COLO829 (cell line): ENCODE measurements around the gene L3MBTL1.
"Not testable (repeated sequence)": the region's sequence is repeated elsewhere in the genome, so short reads cannot be mapped to it uniquely, and the experiment has no call there.

Source experiments
- DNase-seq: peaks from one replicate; pipeline ENCODE4 v3.0.0; 2012; ENCODE audit warnings: low spot score

L3MBTL1 gene

GRCh38 chr20:43507150-43508080, at the start of gene L3MBTL1:
Gene L3MBTL1, plus strand, starts transcription at chr20:43507697. Its CDS starts 5,807 bp downstream, at chr20:43513504.
- DNase-seq, result no peak

- no peak for DNase-seq
Observed at GRCh38 chr20:43458422-43458924, 49.0 kb upstream of the L3MBTL1 start.

DNA sequence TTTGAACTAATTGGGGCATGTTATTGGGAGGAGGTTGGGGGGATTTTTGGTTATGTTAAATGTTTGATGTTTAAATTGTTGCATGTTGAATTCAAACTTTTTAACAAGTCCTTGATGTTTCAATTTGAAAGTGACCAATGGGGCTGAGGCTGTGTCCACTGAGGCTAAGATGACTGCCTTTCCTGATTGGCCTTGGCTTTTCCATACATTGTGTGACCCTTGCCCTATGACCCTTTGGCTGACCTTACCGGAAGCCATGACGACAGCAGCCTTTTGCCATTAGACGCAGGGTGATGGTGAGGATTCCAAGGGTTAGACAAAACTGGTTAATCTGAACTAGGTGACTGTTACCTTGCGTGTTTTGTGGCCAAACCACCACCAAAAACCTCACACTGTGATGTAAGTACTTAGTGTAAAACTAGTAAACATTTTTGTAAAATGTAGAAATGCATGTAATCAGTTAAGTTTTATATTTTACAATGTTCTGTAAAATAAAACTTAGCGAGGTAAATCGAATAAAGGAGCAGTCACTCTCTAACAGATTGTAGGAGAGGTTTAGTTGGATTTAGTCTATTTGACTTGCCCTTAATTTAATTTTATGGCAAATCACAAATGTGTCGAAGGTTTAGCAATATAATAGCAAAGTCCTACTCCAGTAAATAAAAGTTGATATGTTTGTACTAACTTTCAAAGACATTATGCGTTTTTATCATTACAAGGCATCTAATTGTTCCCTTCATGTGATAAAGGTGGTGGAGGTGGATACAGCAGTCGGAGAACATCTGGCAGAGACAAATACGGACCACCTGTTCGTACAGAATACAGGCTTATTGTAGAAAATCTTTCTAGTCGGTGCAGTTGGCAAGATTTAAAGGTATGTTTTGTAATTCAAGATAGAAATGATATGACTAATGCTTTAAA, 48.2 kb upstream of the L3MBTL1 start:
- no peak for DNase-seq

DNA sequence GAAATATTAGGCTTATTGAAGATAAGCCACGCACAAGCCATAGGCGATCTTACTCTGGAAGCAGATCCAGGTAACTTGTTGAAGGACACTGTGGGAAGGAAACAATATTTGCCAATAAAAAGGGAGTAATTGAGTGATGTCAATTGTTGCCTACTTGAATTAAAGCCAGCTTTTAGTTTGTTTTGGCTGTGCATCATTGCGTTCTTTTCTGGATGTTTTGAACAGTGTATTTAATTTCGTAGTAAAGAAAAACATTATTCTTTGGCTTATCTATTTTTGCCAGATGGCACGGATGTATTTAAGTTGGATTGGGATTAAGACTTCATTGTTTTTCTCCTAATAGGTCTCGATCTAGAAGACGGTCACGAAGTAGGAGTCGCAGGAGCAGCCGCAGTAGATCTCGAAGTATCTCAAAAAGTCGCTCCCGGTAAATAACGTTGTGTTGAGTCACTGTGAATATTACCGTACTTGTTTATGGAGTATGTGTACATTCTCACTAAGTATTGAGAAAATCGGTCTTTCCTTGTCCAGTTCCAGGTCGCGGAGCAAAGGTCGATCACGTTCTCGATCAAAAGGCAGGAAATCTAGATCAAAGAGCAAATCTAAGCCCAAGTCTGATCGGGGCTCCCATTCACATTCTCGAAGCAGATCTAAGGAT, 47.2 kb upstream of the L3MBTL1 start:
- DNase-seq, result no peak

- DNase-seq, result no peak
Observed at GRCh38 chr20:43460830-43461200, 46.7 kb upstream of the L3MBTL1 start.

DNA sequence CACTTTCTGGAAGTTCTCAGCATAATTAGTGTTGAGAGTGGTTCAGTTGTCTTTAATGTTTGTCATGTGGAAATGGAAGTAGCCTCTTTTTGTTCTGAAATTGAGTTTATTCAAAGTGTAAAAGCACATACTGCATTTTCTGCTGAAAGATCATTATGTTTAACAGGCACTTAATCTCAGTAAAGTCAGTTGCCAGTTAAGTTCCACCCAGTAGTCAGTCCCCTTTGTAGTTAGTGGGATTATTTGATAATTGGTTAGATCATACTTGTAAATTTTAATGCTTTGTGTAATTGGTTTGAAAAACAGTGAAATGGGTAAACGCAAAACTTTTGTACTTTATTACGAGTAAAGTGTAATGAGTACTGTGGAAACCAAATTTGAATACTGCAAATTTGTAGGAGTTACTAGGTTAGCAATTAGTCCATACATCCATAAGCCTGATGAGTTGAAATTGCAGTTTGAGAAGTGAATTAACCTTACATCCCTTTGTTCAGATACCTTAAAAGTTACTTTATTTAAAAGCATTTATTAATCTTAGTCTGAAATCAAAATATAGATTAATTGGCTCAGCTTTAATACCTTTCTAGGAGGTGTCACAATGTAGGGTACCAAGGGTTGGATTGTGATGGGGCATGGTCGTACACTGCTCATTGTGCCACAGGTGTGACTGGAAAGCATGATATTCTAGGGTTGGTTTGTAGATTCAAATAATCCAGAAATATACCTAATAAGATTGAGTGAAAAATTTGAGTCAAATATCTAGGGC, 45.4 kb upstream of the L3MBTL1 start:
- no peak for DNase-seq

DNA sequence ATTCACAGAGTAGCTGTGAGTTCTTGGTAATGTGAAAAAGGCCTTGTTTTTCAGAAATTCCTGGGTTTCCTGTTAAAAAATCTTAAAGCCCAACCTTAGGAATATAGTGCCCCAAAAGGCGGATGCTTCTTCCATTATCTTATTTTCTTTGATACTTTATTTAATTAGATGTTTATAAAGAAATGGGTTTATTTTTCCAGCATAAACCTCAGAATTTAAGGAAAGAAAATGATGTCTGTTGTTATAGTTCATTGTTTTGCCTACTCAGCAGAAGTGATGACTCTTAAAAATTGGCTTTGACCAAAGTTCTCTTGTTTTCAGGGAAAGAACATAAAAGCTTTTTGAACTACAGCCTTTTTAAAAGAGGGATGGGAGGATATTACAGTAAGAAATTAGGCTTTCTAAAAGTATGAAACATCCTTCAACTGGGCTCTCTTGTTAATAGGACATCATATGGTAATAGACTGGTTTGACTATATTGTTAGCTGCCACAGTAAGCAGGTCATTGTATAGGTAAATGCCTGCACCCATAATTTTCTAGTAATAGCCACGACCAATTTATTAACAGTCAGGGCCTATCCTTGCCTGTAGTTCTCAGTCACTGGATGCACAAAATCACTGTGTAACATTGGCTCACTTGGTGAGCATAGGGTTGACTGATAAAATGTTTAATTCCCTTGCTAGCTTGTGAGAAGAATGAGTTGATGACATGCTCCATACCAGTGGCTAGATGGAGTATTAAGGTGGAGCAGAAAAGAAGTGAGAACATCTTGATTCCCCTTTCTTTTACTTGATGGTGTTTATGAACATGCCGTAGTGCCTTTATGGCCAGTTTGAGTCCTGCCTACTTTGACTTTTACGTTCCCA, 44.6 kb upstream of the L3MBTL1 start:
- DNase-seq, result no peak

DNA sequence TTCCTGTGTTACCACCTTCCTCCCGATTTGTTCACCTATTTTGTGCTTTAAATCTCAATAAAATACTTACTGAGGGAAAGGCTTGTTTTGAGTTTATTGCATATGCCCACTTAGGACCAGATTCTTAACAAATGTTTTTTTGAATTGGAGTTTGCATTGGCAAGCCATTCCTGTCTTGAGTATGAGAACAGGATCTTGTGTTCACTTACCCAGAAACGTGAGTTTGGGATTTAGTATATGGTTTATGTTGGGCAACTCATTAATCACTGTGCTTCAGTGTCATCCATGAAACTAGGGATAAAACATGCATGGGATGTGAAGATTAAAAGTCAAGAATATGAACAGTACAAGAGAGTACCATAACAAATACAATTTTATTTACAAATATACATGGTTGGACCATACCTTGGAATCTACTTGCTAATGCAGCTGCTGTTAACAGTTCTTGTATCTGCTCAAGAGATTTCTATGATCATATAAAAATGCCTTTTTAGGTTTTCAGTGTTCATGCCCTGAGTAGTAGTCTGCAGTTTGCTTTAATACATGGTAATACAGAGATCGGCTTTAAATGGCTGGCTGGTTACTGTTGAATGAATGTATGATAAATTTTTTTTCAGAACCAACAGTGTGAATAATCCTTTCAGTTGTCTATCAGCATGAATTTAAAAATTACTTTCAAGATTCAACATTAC, 43.8 kb upstream of the L3MBTL1 start:
- no peak for DNase-seq

GRCh38 chr20:43464219-43464790, 43.2 kb upstream of the L3MBTL1 start:
- no peak for DNase-seq

GRCh38 chr20:43465625-43465943, 41.9 kb upstream of the L3MBTL1 start:
- no peak for DNase-seq

- DNase-seq, result no peak
Observed at GRCh38 chr20:43467589-43467988, 39.9 kb upstream of the L3MBTL1 start.

DNA sequence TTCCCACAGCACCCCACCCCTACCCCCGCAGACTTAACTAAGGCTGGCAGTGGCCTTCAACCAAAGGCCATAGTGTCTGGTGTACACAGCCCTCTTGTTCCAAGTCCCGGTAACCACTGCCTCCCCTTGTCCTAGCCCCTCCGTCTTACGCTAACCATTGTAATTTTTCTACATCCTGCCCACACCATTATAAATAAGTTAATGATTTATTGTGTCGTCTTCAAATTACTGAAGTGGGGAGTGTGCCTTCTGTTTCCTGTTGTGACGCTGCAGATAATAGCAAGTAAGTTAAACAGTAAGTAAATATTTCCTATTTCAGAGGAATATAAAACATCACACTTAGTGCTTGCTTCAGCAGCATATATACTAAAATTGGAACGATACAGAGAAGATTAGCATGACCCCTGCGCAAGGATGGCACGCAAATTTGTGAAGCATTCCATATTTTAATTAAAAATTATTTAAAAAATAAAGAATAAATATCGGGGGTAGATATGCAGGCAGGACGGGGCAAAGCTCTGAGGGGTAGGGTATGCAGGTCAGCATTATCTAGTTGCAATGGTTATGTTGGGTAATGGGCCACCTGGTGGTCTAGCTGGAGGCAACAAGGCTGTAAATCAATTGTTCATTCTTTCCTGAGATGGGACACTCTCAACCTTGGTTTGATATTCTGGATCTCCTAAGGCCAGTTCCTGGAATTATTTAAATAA, 34.7 kb upstream of the L3MBTL1 start:
- DNase-seq, result no peak

DNA sequence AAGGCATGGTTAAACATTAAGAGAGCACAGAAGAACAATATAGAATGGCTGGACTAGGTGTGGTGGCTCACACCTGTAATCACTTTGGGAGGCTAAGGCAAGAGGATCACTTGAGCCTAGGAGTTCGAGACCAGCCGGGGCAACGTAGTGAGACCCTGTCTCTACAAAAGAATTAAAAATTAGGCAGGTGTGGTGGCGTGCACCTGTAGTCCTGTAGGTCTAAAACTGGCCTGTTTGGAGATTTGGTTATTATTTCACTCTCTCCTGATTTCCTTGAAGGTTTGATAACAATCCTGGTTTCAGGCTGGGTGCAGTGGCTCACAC, 34.2 kb upstream of the L3MBTL1 start:
- DNase-seq, result no peak

DNA sequence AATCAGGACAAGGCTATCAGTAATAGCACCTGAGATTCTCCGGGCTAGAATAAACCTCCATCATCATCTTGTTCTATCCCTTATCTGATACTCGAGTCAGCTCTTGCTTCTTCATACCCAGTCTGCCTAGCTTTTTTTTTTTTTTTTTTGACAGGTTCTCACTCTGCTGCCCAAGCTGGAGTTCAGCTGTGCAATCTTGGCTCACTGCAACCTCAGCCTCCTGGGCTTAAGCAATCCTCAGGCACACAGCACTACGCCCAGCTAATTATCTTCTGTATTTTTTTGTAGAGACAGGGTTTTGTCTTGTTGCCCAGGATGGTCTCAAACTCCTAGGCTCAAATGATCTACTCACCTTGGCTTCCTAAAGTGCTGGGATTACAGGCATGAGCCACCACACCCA, 30.3 kb upstream of the L3MBTL1 start:
- no peak for DNase-seq

- no peak for DNase-seq
Observed at GRCh38 chr20:43477619-43478018, 29.9 kb upstream of the L3MBTL1 start.

GRCh38 chr20:43490038-43490437, 17.5 kb upstream of the L3MBTL1 start:
- DNase-seq, result no peak

DNA sequence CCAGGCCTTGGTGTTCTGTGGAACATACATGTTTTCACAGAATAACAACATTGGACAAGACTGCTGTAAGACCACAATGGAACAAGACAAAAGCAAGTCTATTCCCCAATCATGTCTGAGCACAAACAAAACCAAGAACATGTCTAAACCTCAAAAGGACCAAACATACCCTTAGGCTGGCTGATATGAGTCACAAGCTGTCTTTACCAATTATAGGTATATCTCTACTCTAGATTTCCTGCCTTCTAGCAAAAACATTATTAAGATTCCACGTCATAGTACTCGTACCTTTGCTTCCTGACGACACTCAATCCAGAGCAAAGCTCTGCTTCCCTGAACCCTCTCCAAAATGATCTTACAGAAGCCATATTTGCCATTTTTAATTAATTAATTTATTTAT, 15.4 kb upstream of the L3MBTL1 start:
- DNase-seq, result no peak

GRCh38 chr20:43495388-43495787, 12.1 kb upstream of the L3MBTL1 start:
- DNase-seq, result no peak

DNA sequence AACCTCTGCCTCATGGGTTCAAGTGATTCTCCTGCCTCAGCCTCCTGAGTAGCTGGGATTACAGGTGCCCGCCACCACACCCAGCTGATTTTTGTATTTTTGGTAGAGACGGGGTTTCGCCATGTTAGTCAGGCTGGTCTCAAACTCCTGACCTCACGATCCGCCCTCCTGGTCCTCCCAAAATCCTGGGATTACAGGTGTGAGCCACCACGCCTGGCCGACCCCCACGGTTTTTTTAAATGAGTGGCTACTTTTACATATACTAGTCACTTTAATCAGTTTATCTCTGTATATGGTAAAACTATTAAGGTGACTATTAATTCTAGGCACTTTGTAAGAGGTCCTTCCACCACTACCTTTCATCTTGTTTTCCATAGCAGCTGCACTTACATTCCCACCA, 5.5 kb upstream of the L3MBTL1 start:
- not testable (repeated sequence) for DNase-seq
